GM19438 (cell line): ENCODE results near the gene ZNF687.
A peak's percentile ranks its signal among the peaks of the same experiment; 100 is the strongest.

Source experiments
- ATAC-seq: cut with Tn5 transposase; IDR thresholded peaks from one replicate; pipeline ENCODE4 v1.9.1; 2021; ENCODE audit warnings: low read depth; ENCODE audit not compliant: unreplicated experiment

ZNF687 gene

GRCh38 chr1:151312411-151312810 is 30.3 kb downstream of the ZNF687 start:
- ATAC-seq, result no peak

- ATAC-seq, result no peak
Measured at GRCh38 chr1:151312826-151313225, 30.7 kb downstream of the ZNF687 start.

DNA sequence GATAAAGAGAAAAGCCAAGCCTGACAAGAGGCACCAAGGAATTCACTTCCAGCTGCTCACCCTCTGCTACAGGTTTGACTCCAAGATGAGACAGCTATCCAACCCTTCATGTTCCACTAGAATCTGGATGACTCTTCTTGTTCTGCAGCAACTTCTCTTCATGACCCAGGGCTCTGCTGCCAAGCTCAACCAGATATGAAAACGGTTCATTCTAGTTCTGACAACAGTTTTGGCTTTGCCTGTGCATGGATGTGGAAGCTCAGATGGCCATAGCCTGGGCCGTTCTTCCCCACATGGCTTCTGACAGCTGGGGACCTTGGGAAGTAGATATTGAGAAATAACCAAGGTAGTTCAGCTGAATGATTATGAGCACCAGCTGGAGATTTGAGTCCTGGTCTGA is 31.4 kb downstream of the ZNF687 start:
- ATAC-seq, result no peak

DNA sequence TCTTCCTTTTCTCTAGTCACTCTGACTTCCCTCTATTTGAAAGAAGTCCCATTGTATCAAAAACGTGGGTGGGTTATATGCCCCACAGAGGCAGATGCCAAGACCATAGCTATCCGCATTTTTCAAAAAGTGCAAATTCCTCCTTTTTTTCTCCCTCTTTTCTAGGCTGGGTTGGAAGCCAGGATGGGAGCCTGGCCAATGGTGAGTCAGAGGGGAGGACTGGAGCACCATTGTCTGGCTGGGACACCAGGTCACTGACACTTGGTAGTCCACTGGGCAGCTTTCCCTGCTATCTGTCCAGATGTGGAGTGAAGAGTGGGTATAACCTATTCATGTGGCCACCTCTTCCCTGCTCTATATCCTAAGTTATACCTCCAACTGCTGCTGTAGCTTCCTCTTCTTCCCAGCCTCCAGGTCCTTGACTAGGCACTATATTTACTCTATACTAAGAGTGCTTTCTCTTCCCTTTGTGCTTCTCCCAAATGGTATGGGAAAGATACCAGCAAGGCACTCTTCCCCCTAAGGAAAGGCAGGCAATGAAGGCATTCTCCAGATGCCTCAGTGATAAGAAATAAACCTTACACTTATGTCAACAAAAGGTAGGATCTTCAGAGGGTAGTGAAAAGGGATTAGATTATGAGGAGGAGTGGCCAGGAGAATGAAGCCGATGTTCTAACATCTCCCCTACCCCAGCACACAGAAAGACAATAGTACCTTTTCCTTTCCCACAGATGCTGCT is 32.2 kb downstream of the ZNF687 start:
- ATAC-seq, result no peak

DNA sequence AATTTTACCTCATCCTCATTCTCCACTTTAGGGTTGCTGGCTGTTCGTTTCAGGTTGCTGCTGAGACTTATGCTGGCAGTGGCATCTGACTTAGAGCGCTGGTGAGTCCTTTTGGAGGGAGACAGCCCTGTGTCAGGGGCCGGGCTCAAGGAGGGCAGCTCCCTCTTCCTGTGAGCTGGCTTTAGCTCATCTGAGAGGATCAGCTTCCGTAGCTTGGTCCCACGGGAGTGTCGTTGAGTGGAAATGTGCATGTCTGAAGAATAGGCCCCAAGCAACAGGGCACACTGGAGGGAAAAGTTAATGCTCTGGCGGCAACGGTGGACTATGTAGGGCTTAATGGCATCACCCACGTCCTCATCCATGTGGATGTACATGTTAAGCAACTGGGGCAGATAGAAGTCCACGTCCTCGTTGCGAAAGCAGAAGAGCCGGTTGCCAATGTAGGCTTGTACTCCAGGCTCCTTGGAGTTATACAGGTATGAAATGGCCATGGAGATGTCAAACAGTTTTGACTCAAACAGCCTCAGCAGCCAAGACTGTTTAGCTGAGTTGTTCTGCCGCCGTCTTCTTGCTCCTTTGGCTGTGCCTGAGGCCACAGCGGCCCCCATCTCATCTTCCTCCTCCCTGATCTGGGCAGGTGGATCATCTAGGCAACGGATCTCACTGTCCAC is 33.6 kb downstream of the ZNF687 start:
- no peak for ATAC-seq

DNA sequence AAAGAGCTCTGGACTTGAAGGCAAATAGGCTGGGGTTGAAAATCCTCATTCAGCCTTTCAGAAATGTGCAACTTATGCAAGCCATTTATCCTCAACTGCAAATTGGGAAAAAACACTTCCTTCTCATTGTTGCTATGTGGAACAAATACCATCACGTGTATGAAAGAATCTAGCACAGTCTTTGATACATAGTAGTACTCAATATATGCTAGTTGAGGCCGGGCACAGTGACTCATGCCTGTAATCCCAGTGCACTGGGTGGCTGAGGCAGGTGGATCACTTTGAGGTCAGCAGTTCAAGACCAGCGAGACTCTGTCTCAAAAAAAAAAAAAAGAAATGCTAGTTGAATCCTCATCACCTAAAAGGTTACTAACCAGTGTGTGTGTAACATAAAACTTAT is 36.9 kb downstream of the ZNF687 start:
- ATAC-seq, result no peak

GRCh38 chr1:151324390-151324930 is 42.4 kb downstream of the ZNF687 start:
- no peak for ATAC-seq

DNA sequence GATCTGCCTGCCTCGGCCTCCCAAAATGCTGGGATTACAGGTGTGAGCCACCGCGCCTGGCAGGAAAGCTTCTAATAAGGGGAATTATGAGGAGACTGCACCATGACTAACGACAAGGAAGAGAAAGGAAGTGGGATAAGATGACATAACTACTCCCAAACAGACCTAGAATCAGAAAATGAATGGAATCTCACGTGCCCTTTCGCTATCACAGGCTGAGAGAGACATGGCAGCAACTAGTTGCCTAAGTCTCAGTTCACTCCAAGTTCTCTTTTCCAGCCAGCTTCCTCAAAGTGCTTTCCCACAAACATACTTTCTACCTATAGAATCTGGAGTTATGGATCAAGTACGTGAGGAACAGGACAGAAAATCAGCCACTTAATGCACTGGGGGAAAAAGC is 43.1 kb downstream of the ZNF687 start:
- no peak for ATAC-seq

GRCh38 chr1:151325646-151326429 is 43.7 kb downstream of the ZNF687 start:
- ATAC-seq, result no peak

DNA sequence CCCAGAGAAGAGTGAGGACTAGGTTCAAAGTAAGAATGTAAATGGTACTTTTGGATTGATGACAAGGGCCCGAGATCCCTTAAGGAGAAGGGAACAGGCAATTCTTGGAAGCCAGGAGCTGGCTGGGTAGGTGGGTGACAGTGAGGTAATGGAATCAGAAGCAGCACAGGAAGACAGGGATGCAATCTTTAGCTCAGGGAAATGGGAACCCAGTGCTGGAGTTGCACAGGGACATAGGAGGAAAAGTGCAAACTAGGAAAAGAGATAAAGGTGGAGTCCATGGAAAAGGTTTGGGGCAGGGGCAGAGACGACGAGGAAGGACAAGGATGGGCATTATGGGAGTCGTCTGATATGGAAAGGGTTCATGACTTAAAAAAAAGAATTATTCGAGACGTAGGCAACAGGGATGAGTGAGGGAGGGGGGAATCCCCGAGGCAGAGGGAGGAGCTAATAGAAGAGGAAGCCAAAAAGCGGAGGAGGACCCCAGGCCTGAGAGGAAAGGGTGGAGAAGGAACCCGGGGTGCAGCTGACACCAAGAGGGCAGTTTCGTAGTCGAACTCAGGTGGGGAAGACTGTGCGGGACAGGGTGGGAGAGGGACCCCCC is 44.6 kb downstream of the ZNF687 start:
- peak; percentile 45 for ATAC-seq

GRCh38 chr1:151327223-151327902 is 45.3 kb downstream of the ZNF687 start, which contains the start of gene PI4KB:
TSS of gene PI4KB (minus strand) at chr1:151327416. CDS start at chr1:151316481, 10,935 bp downstream.
- peak; percentile 77 for ATAC-seq

DNA sequence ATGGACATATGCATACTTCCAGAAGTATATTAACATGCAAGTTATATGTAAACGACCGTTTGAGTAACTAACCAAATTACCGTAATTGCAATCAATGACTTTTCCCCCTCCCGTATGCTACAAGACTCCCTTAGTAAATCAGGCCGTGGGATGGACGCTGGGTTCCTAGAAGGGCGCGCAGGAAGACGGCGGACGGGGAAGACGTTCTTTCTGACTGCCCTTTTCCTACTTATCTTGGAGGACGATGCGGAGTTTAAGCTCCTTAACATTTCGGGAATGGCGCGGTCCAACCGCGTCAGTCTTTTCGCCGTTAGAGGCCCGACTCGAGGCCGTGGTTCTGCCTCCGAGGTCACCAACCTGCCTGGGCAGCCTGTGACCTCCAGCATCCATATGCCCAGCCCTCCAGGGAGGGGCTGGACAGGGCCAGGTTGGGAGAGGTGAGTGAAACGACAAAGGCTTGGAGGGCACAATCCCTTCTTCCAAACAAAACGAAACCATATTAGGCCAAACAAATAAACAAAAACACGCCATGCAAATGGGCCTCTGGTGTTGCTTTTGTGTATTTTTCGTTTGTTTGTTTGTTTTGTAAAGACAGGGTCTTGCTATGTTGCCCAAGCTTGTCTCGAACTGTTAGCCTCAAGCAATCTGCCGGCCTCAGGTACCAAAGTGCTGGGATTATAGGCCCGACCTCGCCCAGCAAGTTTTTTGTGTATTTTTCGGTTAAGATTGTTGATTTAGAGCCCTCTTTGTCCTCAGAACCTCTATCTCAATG is 46.0 kb downstream of the ZNF687 start:
- peak; percentile 8 for ATAC-seq

DNA sequence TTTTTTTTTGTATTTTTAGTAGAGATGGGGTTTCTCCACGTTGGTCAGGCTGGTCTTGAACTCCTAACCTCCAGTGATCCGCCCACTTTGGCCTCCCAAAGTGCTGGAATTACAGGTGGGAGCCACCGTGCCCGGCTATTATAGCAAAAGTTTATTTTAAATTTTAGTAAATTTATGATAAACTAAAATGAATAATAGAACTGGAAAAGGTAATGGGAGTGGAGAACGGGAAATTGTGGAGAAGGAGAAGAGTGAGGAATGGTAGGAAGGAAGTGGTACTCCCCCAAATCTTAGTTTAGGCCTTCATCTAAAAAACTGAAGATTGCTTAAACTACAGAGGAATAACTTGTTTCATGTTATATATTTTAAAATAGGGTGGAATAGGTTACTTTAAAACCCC is 52.7 kb downstream of the ZNF687 start:
- no peak for ATAC-seq

DNA sequence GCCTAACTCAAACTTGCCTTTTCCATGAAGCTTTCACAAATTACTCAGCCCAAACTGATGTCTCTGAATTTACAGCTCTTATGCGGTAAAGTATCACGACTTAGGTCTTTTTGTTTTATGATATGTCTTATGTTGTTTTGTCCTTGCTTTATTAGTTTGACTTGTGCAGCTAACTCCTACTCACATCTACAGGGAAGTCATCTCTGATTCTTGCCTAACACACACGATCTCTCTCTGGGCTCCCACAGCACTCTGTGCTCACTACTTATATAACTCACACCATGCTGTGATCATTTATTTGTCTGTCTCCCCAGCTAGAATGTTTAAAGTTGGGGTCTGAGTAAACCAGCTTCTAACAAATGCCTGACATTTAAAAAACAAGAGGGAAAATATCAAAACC is 54.5 kb downstream of the ZNF687 start:
- ATAC-seq, result no peak

- ATAC-seq, result no peak
Measured at GRCh38 chr1:151340870-151341754, 59.0 kb downstream of the ZNF687 start.
